Tibial nerve (tissue), 4 donors: Measurements from ENCODE around the gene CASP8AP2.

Source experiments
- EP300 ChIP-seq, 2 donors: sonication (generic); formaldehyde crosslinking; IDR thresholded peaks; one replicate each; pipeline ENCODE4 v1.6.1; 2017; ENCODE audit warnings: antibody characterized with exemption in 2 of 2, mild to moderate bottlenecking in 1 of 2
- POLR2A ChIP-seq, 2 donors: fragments of 450-650 bp; IDR thresholded peaks; one replicate each; pipeline ENCODE4 v1.6.1; 2017; ENCODE audit warnings: antibody characterized with exemption in 2 of 2, mild to moderate bottlenecking in 2 of 2, moderate library complexity in 2 of 2
- TF ChIP-seq, protein P1 (sequence below), 5 experiments: fragments of 200-600 bp in 3 of 5; fragments of 450-650 bp in 2 of 5; sonication (generic) in 3 of 5; IDR thresholded peaks; one replicate each; pipeline ENCODE4 v1.5.1; 2016 to 2019; ENCODE audit warnings: antibody characterized with exemption in 5 of 5, mild to moderate bottlenecking in 3 of 5, moderate library complexity in 2 of 5

DNA sequence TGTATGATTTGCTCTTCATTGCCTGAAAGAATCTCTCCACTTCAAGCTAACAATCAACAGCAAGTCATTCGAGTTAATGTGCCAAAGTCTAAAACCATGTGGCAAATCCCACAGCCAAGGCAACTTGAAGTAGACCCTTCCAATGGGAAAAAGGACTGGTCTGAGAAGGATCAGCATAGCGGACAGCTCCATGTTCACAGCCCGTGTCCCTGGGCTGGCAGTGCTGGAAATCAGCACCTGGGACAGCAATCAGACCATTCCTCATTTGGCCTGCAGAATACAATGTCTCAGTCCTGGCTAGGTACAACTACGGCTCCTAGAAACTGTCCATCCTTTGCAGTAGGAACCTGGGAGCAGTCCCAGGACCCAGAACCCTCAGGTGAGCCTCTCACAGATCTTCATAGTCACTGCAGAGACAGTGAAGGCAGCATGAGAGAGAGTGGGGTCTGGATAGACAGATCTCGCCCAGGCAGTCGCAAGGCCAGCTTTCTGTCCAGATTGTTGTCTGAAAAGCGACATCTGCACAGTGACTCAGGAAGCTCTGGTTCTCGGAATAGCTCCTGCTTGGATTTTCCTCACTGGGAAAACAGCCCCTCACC lies 65.7 kb downstream of the CASP8AP2 start:
- TF ChIP-seq POLR2A (IDR thresholded peaks at IDR 0.05) (no peak), EP300 (IDR thresholded peaks at IDR 0.05) (no peak)
- TF ChIP-seq, protein P1, sequence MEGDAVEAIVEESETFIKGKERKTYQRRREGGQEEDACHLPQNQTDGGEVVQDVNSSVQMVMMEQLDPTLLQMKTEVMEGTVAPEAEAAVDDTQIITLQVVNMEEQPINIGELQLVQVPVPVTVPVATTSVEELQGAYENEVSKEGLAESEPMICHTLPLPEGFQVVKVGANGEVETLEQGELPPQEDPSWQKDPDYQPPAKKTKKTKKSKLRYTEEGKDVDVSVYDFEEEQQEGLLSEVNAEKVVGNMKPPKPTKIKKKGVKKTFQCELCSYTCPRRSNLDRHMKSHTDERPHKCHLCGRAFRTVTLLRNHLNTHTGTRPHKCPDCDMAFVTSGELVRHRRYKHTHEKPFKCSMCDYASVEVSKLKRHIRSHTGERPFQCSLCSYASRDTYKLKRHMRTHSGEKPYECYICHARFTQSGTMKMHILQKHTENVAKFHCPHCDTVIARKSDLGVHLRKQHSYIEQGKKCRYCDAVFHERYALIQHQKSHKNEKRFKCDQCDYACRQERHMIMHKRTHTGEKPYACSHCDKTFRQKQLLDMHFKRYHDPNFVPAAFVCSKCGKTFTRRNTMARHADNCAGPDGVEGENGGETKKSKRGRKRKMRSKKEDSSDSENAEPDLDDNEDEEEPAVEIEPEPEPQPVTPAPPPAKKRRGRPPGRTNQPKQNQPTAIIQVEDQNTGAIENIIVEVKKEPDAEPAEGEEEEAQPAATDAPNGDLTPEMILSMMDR (IDR thresholded peaks at IDR 0.05), result no peak
